Endometrium (tissue), 2 donors: ENCODE data around the gene IGSF9B.

Experiments used
- FAIRE-seq: peaks from 2 replicates; lab custom pipeline; 2012; peaks lifted over from hg19 to GRCh38; lab: Jason Lieb, UNC
- donor health status: control.
- donor health status: control.

The IGSF9B gene

DNA sequence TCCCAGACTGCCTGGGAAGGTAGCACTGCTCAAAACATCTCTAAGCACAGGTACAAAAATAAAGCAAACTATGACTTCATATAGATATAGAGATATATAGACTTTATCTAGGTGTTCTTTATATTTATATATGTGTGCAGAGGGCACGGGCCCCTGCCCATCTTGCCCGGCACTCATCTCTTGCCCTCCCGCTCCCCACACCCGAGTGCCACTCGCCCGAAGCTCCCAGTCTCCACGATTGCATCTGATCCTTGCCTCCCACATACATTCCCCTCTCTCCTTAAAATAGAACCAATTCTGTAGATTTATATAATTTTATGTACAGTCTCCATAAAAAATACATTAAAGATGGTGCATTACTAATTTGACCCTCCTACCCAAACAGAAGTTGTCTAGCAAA lies 55.5 kb downstream of the IGSF9B start:
- no peak for FAIRE-seq

DNA sequence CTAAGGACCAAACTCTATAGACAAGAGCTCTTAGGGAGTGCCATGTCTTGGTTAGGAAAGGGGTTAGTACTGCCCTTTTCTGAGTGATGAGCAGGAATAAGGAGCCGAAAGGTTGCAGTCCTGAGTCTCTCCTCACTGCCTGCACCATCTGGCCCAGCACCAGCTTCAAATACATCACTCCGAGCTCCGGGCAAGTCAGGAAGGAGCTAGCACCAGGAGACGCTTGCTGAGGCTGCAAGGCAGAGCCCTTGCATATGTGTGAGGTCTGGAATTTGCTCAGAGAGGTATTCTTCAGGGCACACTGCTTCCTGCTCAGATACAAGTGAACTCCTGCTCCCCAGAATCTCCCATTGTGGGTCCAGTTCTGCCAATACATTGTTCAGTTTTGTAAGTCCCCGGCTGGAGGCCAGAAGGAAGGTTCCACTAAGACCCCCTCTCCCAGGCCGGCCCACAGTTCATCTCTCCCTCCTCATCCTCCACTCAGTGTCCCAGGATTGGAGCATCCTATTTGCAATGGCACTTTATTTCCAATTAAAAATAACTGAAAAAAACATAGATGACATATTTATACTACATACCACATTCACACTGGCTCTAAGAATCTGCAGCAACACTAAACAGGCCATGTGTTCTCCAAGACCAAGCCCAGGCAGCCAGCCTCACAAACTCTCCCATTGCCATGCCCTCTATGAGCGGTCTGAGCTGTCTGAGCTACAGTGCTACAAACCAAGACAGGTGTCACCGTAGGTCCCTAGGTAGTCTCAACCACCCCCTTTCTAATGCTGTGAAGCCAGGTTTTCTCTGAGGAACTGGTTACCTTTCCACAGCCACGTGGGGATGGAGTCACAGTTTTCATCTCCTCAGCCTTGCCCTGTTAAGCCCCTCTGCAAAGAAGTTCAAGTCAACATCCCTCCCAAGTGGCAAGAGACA lies 56.3 kb downstream of the IGSF9B start:
- no peak for FAIRE-seq

GRCh38 chr11:133898770-133899115 lies 58.0 kb downstream of the IGSF9B start:
- FAIRE-seq, result no peak

DNA sequence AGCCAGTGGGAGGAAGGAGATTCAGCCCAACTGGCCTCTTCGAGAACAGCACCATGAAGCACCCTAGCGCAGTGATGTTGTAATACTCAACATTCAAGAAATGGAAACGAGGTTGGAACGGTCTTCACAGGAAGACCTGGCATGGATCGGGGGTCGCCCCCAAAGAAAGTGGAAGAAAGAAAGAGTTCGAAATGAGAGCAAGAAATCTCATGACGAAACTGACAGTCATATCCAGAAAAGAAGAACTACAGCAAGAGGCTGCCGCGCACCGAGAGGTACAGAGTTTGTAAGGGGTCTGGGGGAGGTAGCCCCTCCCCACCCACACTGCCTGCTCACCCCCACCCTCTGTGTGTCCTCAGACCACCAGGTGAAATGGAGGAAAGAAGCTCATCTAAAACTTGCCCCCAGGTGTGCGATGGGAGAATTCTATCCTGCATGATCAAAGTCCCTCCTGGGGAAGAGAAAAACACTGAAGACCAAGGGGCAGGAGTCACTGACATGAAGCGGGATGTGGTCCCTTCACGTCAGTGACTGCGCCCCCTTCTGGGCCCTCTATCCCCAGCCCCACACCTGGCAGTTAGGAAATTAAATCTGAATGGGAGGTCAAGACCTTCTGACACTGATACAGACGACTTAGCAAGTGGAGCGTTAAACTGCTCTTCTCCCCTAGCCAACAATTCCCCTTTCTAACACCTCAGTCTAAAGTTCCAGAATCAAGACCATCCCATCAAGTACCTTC lies 58.6 kb downstream of the IGSF9B start:
- no peak for FAIRE-seq

- FAIRE-seq, result no peak
These were observed 59.5 kb downstream of the IGSF9B start for GRCh38 chr11:133897331-133897650.

- no peak for FAIRE-seq
These were observed 60.0 kb downstream of the IGSF9B start for GRCh38 chr11:133896642-133897330.

DNA sequence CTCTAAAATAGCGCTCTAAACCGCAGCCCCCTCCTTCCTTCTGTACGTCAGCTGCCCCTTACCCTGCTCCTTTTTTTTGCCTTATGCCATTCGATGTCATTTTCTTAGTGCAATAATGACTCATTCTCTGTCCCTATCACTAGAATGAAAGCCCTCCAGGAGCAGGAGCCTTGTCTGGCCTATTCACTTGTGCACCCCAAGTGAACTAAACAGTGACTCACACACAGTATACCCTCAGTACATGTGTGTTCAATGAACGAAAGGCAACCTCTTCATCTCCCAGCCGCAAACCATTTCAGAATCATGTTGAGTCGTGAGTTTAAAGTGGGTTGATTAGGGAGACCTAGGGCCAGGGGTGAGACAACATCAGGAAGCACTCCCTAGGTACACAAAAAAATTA lies 60.7 kb downstream of the IGSF9B start:
- no peak for FAIRE-seq

DNA sequence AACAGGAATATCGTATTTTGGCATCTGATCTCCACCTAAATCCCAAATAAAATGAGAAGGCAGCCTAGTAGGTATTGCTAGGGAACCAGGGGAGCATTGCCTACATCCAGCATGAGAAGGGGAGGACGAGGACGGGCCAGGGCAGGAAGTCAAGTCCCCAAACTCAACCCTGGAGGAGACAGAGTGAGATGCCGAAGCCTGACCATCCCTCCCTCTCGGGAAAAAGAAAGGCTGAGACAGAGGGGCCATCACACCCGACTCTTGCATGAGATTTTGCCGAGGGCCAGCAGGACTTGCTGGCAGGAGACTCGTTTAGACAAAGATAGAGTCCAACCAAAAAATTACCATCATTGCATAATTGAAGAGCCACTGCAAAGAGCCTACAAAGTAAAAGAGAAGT lies 61.2 kb downstream of the IGSF9B start:
- no peak for FAIRE-seq

- no peak for FAIRE-seq
These were observed 61.7 kb downstream of the IGSF9B start for GRCh38 chr11:133895061-133895479.

GRCh38 chr11:133893381-133893780 lies 63.4 kb downstream of the IGSF9B start:
- no peak for FAIRE-seq

DNA sequence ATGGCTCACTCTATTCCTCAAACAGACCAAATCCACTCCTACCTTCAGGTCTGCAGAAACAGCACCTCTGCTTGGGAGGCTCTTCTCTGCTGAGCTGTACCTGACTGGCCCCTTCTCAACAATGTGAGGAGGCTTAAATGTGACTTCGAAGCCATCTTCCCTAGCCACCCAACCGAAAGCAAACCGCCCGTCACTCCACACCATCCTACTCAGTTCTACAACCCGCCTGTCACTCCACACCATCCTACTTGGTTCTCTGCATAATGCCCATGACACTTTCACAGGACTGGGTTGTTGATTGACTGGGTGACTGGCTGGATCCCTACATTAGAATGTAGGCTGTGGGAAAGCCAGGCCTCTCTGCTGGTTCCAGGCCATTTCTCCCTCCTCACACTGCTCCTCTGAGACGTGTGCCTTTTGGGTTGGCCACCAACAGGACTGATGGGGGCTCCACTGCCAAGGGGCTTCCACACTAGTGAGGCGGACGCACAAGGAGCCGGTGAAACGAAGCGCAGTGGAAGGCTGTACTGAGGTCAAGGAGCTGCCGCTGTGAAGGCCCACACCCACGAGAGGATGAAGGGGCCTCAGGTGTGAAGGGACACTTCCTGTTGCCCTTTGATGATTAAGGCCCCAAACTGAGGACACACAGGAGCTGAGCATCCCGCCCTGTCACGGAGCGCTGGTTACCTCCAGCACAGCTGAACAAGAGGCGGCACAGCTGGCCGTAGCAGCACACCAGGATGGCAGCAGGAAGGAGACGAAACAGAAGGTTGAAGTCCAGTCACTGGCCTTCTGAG lies 64.0 kb downstream of the IGSF9B start:
- FAIRE-seq, result no peak

GRCh38 chr11:133892126-133892525 lies 64.6 kb downstream of the IGSF9B start:
- no peak for FAIRE-seq

DNA sequence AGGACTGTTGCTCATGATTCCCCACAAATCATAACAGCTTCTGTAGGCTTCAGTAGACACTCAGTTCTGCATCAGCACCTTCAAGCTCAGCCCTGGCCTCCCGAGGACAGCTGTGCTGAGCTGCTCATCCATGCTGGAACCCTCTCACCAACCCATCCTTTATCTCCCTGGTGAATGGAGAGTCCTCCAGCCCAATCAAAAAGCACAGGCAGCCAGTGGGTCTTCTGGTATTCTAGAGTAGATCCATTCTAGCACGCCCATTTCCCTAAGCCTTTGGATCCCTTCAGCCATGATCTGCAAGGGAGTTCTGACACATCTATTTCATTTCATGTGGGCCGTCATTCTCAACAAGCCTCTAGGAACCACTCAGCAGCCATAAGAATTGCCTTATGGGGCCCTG lies 66.9 kb downstream of the IGSF9B start:
- FAIRE-seq, result no peak

GRCh38 chr11:133889188-133889587 lies 67.6 kb downstream of the IGSF9B start:
- no peak for FAIRE-seq

- no peak for FAIRE-seq
These were observed 69.0 kb downstream of the IGSF9B start for GRCh38 chr11:133887692-133888332.

DNA sequence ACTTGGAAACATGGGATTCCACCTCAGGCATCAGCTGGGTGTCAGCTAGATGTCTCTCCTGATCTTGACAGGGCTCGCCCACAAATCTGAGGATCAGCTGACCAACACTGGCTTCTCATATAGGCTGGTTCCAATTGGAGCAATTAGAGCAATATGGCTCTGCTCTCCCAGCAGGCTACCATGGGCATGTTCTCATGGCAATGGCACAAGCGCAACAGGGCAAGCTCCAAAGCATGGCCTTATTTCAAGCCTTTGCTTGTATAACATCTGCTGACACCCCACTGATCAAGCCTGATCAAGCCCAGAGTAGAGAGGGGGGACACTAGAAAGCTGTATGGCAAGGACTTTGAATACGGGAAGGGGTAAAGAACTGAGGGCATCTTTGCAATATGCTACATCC lies 70.7 kb downstream of the IGSF9B start:
- FAIRE-seq, result no peak

DNA sequence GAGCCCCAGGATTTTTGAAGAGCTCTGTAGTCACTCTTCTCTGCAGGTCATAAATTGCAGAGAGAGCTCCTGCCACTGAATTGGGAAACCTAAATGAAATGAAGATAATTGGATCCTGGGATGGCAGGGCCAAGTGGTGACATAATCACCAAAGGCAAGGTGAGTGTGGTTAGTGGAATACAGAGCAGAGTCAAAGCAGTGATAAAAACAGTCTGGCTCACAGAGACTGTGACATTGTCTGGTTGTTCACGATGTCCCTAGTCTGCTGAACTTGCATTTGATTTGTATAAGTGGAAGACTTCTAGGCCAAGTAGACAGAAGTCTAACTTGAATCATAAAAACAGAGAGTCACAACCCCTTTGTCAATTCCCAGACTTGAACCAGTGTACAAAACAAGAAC lies 84.6 kb downstream of the IGSF9B start:
- no peak for FAIRE-seq

DNA sequence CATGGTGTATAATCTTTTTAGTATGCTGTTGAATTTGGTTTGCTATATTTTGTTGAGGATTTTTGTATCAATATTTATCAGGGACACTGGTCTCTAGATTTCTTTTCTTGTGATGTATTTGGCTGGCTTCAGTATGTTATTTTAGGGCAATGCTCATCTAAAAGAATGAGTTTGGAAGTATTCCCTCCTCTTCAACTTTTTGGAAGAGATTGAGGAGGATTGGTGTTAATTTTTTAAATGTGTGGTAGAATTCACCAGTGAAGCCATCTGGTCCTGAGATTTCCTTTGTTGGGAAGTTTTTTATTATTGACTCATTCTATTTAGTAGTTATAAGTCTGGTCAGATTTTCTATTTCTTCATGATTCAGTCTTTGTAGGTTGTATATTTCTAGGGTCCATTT lies 89.3 kb downstream of the IGSF9B start:
- FAIRE-seq, result no peak

DNA sequence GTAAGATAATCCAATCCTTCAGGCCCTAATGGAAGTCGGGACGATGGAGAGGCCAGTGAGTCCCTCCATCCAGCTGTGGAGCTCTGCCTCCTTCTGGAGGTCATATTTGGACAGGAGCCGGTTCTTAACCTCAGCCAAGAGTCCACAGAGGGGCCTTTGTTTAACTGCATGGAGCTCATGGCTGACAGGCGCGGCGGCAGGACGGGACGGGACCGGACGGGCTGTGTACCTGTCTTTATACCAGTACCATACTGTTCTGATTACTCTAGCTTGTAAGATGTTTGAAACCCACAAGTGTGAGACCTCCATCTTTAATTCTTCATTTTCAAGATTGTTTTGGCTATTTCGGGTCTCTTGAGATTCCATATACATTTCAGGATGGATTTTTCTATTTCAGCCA lies 91.3 kb downstream of the IGSF9B start:
- no peak for FAIRE-seq

DNA sequence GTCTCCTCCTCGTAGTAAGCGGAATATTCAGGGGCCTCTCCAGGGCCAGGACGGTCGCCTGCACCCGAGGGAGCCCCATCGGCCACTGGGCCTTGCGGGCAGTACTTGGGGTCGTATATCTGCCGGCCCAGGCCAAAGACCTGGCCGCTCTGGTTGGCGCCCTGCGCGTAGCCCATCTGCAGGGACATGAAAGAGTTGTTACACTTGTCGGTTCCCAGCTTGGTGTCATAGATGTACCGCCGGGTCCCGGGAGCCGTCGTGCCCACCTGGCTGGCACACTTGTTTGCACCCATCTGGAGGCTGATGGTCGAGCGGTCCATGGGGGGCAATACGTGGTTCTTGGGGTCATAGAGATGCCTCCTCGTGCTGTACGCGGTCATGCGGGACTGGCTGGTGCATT lies 92.0 kb downstream of the IGSF9B start:
- no peak for FAIRE-seq

DNA sequence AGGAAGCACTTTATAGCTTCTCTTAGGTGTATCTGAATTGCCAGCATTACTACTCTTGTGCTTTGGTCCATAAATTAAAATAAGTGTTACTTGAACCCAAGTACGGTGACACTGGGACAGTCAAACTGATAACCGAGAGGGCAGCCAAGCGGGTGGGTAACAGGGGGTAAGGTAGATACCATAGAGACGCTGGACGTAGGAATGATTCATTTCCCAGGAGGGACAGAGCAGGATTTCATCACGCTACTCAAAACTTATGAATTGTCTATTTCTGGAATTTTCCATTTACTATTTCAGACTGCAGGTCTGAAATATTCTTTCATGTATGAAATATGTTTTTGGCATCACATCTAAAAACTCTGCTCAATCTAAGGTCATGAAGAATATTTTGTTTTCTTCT lies 96.6 kb downstream of the IGSF9B start:
- FAIRE-seq, result no peak
